T-helper 2 cell treated with Interferon-gamma antibody and Interleukin-4, amounts not matched to agents 5 μg/mL and 100 μg/mL, for 36 hours (primary cell): ENCODE results near the gene CABLES2.

Experiments used
- DNase-seq: peaks from one replicate; pipeline ENCODE4 v3.0.0; 2021; ENCODE audit warnings: low spot score
- H3K27ac Mint-ChIP-seq: one replicate; pipeline ENCODE4 v1.8.0; 2021; ENCODE audit warnings: mild to moderate bottlenecking, mixed read lengths
- H3K27me3 Mint-ChIP-seq: one replicate; pipeline ENCODE4 v1.8.0; 2021; ENCODE audit warnings: low read depth, mixed read lengths
- H3K36me3 Mint-ChIP-seq: one replicate; pipeline ENCODE4 v1.8.0; 2021; ENCODE audit warnings: low read depth, mixed read lengths
- H3K4me1 Mint-ChIP-seq: one replicate; pipeline ENCODE4 v1.8.0; 2021; ENCODE audit warnings: low read depth, mixed read lengths
- H3K4me3 Mint-ChIP-seq: one replicate; pipeline ENCODE4 v1.8.0; 2022; ENCODE audit warnings: mild to moderate bottlenecking, moderate library complexity, mixed read lengths
- H3K9me3 Mint-ChIP-seq: one replicate; pipeline ENCODE4 v1.8.0; 2021; ENCODE audit warnings: mixed read lengths

CABLES2 gene

GRCh38 chr20:62348604-62349003, 58.5 kb downstream of the CABLES2 start:
- Mint-ChIP-seq H3K4me3 (no peak overlapping the region), H3K27ac (no peak overlapping the region), H3K4me1 (no peaks in the 10 kb centered on the region), H3K36me3 (peaks cover 4% of the 10 kb centered on the region), H3K27me3 (no peaks in the 10 kb centered on the region), H3K9me3 (peaks cover 13% of the 10 kb centered on the region)
- DNase-seq = no peak

- H3K4me3 Mint-ChIP-seq = no peak overlapping the region
- H3K27ac Mint-ChIP-seq = no peak overlapping the region
- H3K4me1 Mint-ChIP-seq = no peaks in the 10 kb centered on the region
- no peak for DNase-seq
- no peaks in the 10 kb centered on the region for H3K27me3 Mint-ChIP-seq
- peaks cover 13% of the 10 kb centered on the region for H3K9me3 Mint-ChIP-seq
- H3K36me3 Mint-ChIP-seq = peaks cover 4% of the 10 kb centered on the region
Measured at GRCh38 chr20:62347445-62347844, 59.6 kb downstream of the CABLES2 start.

DNA sequence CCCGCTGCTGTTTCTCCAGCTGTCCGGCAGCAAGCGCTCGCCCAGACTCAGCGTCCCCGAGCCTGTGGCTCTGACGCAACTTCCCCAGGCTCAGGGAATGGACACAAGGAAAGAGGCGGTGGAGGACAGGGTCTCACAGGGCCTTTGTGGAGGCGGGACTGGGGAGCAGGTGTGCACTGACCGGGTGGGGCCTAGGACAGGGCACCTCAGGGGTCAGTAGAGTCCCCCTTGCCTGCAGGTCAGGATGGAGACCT, 60.0 kb downstream of the CABLES2 start:
- H3K27me3 Mint-ChIP-seq = no peaks in the 10 kb centered on the region
- no peak overlapping the region for H3K27ac Mint-ChIP-seq
- H3K4me1 Mint-ChIP-seq = no peaks in the 10 kb centered on the region
- no peak overlapping the region for H3K4me3 Mint-ChIP-seq
- peaks cover 13% of the 10 kb centered on the region for H3K9me3 Mint-ChIP-seq
- no peak for DNase-seq
- H3K36me3 Mint-ChIP-seq = peaks cover 4% of the 10 kb centered on the region

DNA sequence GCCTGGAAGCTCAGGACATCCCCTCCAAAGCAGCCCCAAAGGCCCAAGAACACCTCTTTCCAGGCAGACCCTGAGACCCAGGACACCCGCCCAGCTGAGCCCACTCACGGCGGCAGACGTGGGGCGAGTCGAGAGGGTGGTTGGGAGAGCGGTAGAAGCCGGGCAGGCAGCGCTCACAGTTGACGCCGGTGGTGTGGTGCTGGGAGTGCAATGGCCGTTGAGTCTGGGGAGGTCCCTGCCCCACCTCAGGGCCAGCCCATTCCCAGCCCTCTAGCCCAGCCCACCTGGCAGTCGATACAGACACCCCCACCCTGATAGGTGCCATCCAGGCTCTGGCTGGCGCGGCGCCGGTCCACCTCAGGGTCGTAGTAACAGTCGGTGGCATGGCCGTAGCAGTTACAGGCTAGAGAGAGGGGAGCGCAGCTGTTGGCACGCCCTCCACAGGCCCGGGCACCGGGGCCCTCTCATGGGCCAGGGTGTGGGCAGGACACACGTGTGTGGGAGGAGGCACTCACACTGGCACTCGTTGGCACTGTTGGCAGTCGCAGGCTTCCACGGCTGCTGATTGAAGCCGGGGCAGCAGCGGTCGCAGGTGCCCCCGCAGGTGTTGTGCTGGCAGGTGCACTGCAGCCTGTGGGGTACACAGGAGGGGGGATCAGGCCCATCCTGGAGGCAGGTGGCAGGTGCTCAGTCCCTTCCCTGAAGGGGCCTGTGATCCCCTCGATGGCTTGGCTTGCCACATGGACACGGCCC, 60.5 kb downstream of the CABLES2 start:
- Mint-ChIP-seq H3K9me3 (peaks cover 13% of the 10 kb centered on the region), H3K27me3 (no peaks in the 10 kb centered on the region), H3K4me1 (no peaks in the 10 kb centered on the region), H3K27ac (no peak overlapping the region), H3K4me3 (no peak overlapping the region), H3K36me3 (peaks cover 4% of the 10 kb centered on the region)
- DNase-seq = no peak

DNA sequence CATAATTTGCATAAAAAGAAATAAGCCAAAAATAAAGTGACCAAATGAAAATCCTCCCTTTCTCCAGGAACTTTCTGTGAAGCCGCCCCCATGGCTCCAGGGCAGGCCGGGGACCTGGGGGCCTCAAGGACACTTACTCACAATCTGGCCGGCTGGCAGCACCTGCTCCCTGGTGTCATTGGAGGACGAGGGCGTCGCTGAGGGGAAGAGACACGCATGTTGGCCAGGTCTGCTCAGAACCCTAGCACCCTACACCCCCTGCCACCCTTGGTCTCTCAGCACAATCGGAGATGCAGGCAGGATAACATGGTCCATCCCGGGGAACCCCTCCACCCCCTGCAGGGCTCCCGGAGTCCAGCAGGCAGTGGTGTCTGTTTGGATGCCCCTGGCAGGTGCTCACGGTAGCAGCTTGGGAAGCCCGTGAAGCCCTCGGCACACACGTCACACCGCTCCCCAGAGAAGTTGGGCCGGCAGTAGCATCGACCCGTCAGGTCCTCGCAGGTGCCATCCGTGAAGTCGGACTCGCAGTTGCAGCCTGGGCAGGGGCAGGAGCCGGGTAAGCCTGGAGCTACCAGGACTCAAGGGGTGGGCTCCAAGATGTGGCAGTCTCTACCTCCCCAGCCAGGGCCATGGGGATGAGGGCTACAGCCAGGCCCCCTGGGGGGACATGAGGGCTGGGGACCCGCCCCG, 61.3 kb downstream of the CABLES2 start:
- H3K27me3 Mint-ChIP-seq = no peaks in the 10 kb centered on the region
- DNase-seq = no peak
- H3K27ac Mint-ChIP-seq = no peak overlapping the region
- H3K36me3 Mint-ChIP-seq = peaks cover 4% of the 10 kb centered on the region
- no peaks in the 10 kb centered on the region for H3K4me1 Mint-ChIP-seq
- H3K4me3 Mint-ChIP-seq = no peak overlapping the region
- peaks cover 13% of the 10 kb centered on the region for H3K9me3 Mint-ChIP-seq

- DNase-seq = no peak
- Mint-ChIP-seq H3K27me3 (no peaks in the 10 kb centered on the region), H3K36me3 (peaks cover 4% of the 10 kb centered on the region), H3K4me1 (no peaks in the 10 kb centered on the region), H3K9me3 (peaks cover 13% of the 10 kb centered on the region), H3K27ac (no peak overlapping the region), H3K4me3 (no peak overlapping the region)
Measured at GRCh38 chr20:62344782-62345181, 62.3 kb downstream of the CABLES2 start.

GRCh38 chr20:62344092-62344491, 63.0 kb downstream of the CABLES2 start:
- no peak for DNase-seq
- peaks cover 9% of the 10 kb centered on the region for H3K9me3 Mint-ChIP-seq
- no peak overlapping the region for H3K27ac Mint-ChIP-seq
- H3K27me3 Mint-ChIP-seq = no peaks in the 10 kb centered on the region
- H3K36me3 Mint-ChIP-seq = peaks cover 2% of the 10 kb centered on the region
- no peak overlapping the region for H3K4me3 Mint-ChIP-seq
- H3K4me1 Mint-ChIP-seq = no peaks in the 10 kb centered on the region

DNA sequence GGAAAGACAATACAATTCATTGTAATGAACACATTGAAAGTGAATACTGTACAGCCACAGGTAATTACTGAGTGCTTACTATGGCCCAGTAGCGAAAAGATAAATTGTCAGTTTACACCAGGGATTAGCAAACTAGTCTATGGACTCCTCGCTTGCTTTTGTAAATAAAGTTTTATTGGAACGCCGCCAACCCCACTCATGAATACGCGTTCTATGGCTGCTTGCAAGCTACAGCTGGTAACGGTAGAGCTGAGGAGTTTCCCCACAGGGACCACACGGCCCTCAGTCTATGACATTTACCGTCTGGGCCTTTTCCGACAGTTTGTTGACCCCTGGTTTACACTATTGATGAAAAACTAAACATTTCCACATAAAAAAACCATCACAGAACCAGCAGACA, 64.2 kb downstream of the CABLES2 start:
- Mint-ChIP-seq H3K4me1 (no peaks in the 10 kb centered on the region), H3K9me3 (peaks cover under 1% of the 10 kb centered on the region), H3K36me3 (no peaks in the 10 kb centered on the region), H3K4me3 (no peak overlapping the region), H3K27ac (no peak overlapping the region), H3K27me3 (no peaks in the 10 kb centered on the region)
- no peak for DNase-seq

DNA sequence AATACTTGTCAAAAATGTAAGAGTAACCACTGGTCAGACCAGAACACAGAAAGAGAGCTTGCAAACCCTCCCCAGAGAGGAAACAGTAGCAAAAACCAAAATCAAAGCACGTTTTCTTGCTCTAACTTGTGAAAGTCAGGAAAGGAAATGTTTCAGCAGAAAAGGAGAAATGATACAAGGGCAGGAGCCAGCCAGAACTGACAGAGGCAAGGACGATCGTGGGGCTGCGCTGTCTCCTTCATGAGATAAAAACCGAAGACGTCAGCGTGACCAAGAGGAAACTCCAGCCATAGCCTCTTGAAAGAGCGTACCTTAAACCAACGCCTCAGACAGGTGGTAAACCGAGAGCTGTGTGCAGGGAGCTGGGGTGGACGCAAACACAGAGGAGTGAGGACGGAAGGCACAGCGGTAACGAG, 67.4 kb downstream of the CABLES2 start:
- DNase-seq = no peak
- Mint-ChIP-seq H3K36me3 (no peaks in the 10 kb centered on the region), H3K27me3 (no peaks in the 10 kb centered on the region), H3K4me3 (no peak overlapping the region), H3K27ac (no peak overlapping the region), H3K9me3 (no peaks in the 10 kb centered on the region), H3K4me1 (no peaks in the 10 kb centered on the region)
